SK-N-SH (cell line): ENCODE results near the gene SLC5A4. TPM values are rescaled to one million over a fixed set of nuclear protein-coding genes. Genes with fewer than 3 reads are reported as not detected.

ENCODE experiments used
- CTCF ChIA-PET: fragments of 300-600, 350-600 bp; formaldehyde crosslinking; extraction: SDS; loops from one replicate; lab custom pipeline; 2021; lab: Yijun Ruan, JAX
- POLR2A ChIA-PET: fragments of 350-600 bp; sonication (Branson Sonifier 250); formaldehyde crosslinking; extraction: SDS; loops from one replicate; lab custom pipeline; 2020; ENCODE audit warnings: antibody characterized with exemption, inconsistent platforms; lab: Yijun Ruan, JAX
- DNase-seq: peaks from one replicate; pipeline ENCODE4 v3.0.0; 2012
- H2AFZ ChIP-seq: fragments of 200-600 bp; sonication (generic); 2 replicates; pipeline ENCODE4 v1.8.1; 2016; ENCODE audit warnings: antibody characterized with exemption, mild to moderate bottlenecking, low read depth
- H3F3A ChIP-seq: fragments of 200-600 bp; sonication (generic); replicated peaks from 2 replicates; pipeline ENCODE3; 2016; ENCODE audit warnings: antibody characterized with exemption, mild to moderate bottlenecking; ENCODE audit not compliant: insufficient read depth
- H3K27ac ChIP-seq, 2 experiments: fragments of 200-500 bp in 1 of 2; fragments of 200-600 bp in 1 of 2; sonication (Bioruptor generic) in 1 of 2; sonication (generic), shearing (Covaris generic) in 1 of 2; 2 replicates each; pipeline versions ENCODE4 v1.5.1 to v1.6.1; 2014 to 2016; ENCODE audit warnings: low read depth in 2 of 2, inconsistent platforms in 1 of 2, low read length in 1 of 2, mild to moderate bottlenecking in 1 of 2, mixed read lengths in 1 of 2
- H3K27me3 ChIP-seq: fragments of 200-600 bp; sonication (generic), shearing (Covaris generic); 2 replicates; pipeline ENCODE4 v1.6.1; 2016; ENCODE audit warnings: mixed run types; ENCODE audit not compliant: insufficient read depth
- H3K36me3 ChIP-seq, 2 experiments: fragments of 200-500 bp in 1 of 2; fragments of 200-600 bp in 1 of 2; sonication (Bioruptor generic) in 1 of 2; sonication (generic) in 1 of 2; replicated peaks in 1 of 2; 2 replicates each; pipeline versions ENCODE3 to v1.5.1; 2014 to 2016; ENCODE audit warnings: low read length in 1 of 2, mild to moderate bottlenecking in 1 of 2; ENCODE audit not compliant: insufficient read depth in 2 of 2, control insufficient read depth in 1 of 2
- H3K4me1 ChIP-seq, 2 experiments: fragments of 200-500 bp in 1 of 2; fragments of 200-600 bp in 1 of 2; sonication (Bioruptor generic) in 1 of 2; sonication (generic), shearing (Covaris generic) in 1 of 2; 2 replicates each; pipeline versions ENCODE4 v1.5.1 to v1.6.1; 2014 to 2016; ENCODE audit warnings: low read depth in 1 of 2, low read length in 1 of 2, mixed run types in 1 of 2; ENCODE audit not compliant: insufficient read depth in 2 of 2, control insufficient read depth in 1 of 2
- H3K4me2 ChIP-seq: fragments of 200-600 bp; sonication (generic), shearing (Covaris generic); 2 replicates; pipeline ENCODE4 v1.6.1; 2017; ENCODE audit warnings: mixed run types
- H3K4me3 ChIP-seq, 2 experiments: fragments of 200-500 bp in 1 of 2; fragments of 200-600 bp in 1 of 2; sonication (Bioruptor generic) in 1 of 2; sonication (generic), shearing (Covaris generic) in 1 of 2; 2 replicates each; pipeline versions ENCODE4 v1.5.1 to v1.8.1; 2014 to 2016; ENCODE audit warnings: low read depth in 2 of 2, inconsistent platforms in 1 of 2, low read length in 1 of 2, mild to moderate bottlenecking in 1 of 2, mixed read lengths in 1 of 2, moderate library complexity in 1 of 2
- H3K79me2 ChIP-seq: fragments of 200-600 bp; sonication (generic); 2 replicates; pipeline ENCODE4 v1.8.1; 2017; ENCODE audit warnings: mild to moderate bottlenecking; ENCODE audit not compliant: insufficient read depth
- H3K9ac ChIP-seq: fragments of 200-600 bp; sonication (generic); 2 replicates; pipeline ENCODE4 v1.6.1; 2017; ENCODE audit warnings: mixed run types
- H3K9me2 ChIP-seq: fragments of 200-600 bp; sonication (generic); 2 replicates; pipeline ENCODE4 v1.6.1; 2017; ENCODE audit warnings: mixed run types
- H3K9me3 ChIP-seq: fragments of 200-600 bp; sonication (generic); 2 replicates; pipeline ENCODE4 v1.6.1; 2017; ENCODE audit warnings: mixed run types, mild to moderate bottlenecking, moderate library complexity
- H4K20me1 ChIP-seq: fragments of 200-600 bp; sonication (generic); 2 replicates; pipeline ENCODE4 v1.6.1; 2017; ENCODE audit warnings: mild to moderate bottlenecking, mixed run types; ENCODE audit not compliant: insufficient read depth
- EZH2phosphoT487 ChIP-seq: fragments of 200-600 bp; sonication (generic); IDR thresholded peaks from 2 replicates; pipeline ENCODE4 v1.6.1; 2017; ENCODE audit warnings: low read depth, mixed run types, mild to moderate bottlenecking, antibody characterized with exemption, moderate library complexity, borderline replicate concordance
- FOSL2 ChIP-seq: IDR thresholded peaks from 2 replicates; pipeline ENCODE4 v1.4.0; 2012; ENCODE audit warnings: low read depth, mild to moderate bottlenecking, moderate library complexity, borderline replicate concordance
- FOXM1 ChIP-seq: IDR thresholded peaks from 2 replicates; pipeline ENCODE4 v1.4.0; 2012; ENCODE audit warnings: low read depth, mild to moderate bottlenecking
- GABPA ChIP-seq: IDR thresholded peaks from 2 replicates; pipeline ENCODE4 v1.4.0; 2012; ENCODE audit warnings: low read depth, mild to moderate bottlenecking
- GATA2 ChIP-seq: sonication (generic); formaldehyde crosslinking; IDR thresholded peaks from 2 replicates; pipeline ENCODE4 v1.5.0; 2020; ENCODE audit warnings: mild to moderate bottlenecking, missing genetic modification reagents
- IRF3 ChIP-seq: fragments of 150-350 bp; IDR thresholded peaks from 2 replicates; pipeline ENCODE4 v1.6.1; 2016; ENCODE audit warnings: mild to moderate bottlenecking, low read depth, low read length
- MEF2A ChIP-seq: IDR thresholded peaks from 2 replicates; pipeline ENCODE4 v1.4.0; 2012; ENCODE audit warnings: low read depth, borderline replicate concordance
- MXI1 ChIP-seq: IDR thresholded peaks from 2 replicates; pipeline ENCODE4 v1.6.1; 2012; ENCODE audit warnings: mild to moderate bottlenecking, low read depth, low read length, improper control_type of control experiment
- RAD21 ChIP-seq: IDR thresholded peaks from 2 replicates; pipeline ENCODE4 v1.6.1; 2012; ENCODE audit warnings: mild to moderate bottlenecking, low read length
- RCOR1 ChIP-seq: fragments of 150-350 bp; IDR thresholded peaks from 2 replicates; pipeline ENCODE4 v1.6.1; 2017; ENCODE audit warnings: antibody characterized with exemption, low read length
- TCF12 ChIP-seq: IDR thresholded peaks from 2 replicates; pipeline ENCODE4 v1.4.0; 2012
- WGBS: methylation state at CpG from one replicate; pipeline ENCODE4 v1.1.6; 2017; ENCODE audit warnings: low lambda C conversion rate; 5-methylcytosine and 5-hydroxymethylcytosine counted together
- polyA plus RNA-seq, 3 experiments: library from polyadenylated mRNA; depleted of rRNA; stranded (reverse); fragments of >200 nt; gene quantifications; 2 replicates each; pipeline ENCODE4 v1.2.3, GENCODE V29; 2012
- TF ChIP-seq, protein P1 (sequence below): IDR thresholded peaks from 2 replicates; pipeline ENCODE4 v1.6.1; 2012; ENCODE audit warnings: mild to moderate bottlenecking, low read depth, low read length, moderate library complexity
- TF ChIP-seq, protein P2 (sequence below): IDR thresholded peaks from 2 replicates; pipeline ENCODE4 v1.4.0; 2012; ENCODE audit warnings: low read depth
- TF ChIP-seq, protein P3 (sequence below): IDR thresholded peaks from 2 replicates; pipeline ENCODE4 v1.4.0; 2012; ENCODE audit warnings: low read depth, borderline replicate concordance

The SLC5A4 gene
- polyA plus RNA-seq, 1 of the 3 experiments (the other 2 are of a cell fraction), result 0.15 TPM

DNA sequence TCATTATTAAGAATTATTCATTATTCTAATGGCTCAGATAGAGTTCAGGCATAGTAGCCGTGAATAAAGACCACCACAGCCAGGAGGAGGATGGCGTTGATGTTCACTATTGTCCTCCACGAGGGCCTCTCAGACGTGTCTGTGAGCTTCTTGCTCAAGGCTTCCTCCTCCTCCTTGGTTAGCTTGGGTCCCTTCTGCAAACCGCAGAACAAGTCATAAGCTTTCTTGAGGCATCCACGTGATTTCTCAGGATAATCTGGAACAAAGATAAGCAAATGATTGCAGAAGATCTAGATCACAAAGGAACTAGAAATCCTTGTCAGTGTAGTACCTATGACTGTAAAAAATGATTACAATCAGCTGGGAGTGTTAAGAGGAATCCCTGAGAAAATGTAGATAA is 36.7 kb downstream of the SLC5A4 start (continued):
- TF ChIP-seq, protein P1, sequence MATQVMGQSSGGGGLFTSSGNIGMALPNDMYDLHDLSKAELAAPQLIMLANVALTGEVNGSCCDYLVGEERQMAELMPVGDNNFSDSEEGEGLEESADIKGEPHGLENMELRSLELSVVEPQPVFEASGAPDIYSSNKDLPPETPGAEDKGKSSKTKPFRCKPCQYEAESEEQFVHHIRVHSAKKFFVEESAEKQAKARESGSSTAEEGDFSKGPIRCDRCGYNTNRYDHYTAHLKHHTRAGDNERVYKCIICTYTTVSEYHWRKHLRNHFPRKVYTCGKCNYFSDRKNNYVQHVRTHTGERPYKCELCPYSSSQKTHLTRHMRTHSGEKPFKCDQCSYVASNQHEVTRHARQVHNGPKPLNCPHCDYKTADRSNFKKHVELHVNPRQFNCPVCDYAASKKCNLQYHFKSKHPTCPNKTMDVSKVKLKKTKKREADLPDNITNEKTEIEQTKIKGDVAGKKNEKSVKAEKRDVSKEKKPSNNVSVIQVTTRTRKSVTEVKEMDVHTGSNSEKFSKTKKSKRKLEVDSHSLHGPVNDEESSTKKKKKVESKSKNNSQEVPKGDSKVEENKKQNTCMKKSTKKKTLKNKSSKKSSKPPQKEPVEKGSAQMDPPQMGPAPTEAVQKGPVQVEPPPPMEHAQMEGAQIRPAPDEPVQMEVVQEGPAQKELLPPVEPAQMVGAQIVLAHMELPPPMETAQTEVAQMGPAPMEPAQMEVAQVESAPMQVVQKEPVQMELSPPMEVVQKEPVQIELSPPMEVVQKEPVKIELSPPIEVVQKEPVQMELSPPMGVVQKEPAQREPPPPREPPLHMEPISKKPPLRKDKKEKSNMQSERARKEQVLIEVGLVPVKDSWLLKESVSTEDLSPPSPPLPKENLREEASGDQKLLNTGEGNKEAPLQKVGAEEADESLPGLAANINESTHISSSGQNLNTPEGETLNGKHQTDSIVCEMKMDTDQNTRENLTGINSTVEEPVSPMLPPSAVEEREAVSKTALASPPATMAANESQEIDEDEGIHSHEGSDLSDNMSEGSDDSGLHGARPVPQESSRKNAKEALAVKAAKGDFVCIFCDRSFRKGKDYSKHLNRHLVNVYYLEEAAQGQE, result no peak
- no peak for TF ChIP-seq EZH2phosphoT487
- no peak for TF ChIP-seq FOSL2
- TF ChIP-seq, protein P2, sequence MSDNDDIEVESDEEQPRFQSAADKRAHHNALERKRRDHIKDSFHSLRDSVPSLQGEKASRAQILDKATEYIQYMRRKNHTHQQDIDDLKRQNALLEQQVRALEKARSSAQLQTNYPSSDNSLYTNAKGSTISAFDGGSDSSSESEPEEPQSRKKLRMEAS, result no peak
- TF ChIP-seq RCOR1, result no peak
- TF ChIP-seq TCF12, result no peak
- no peak for TF ChIP-seq GATA2 (CRISPR knock-in tag)
- TF ChIP-seq RAD21, result no peak
- no peak for TF ChIP-seq IRF3

GRCh38 chr22:32217465-32217864 is 37.7 kb downstream of the SLC5A4 start:
- Histone ChIP-seq H3K9ac (no peak overlapping the region), H4K20me1 (no peaks in the 10 kb centered on the region), H3K27ac (no peak overlapping the region)
- no peak for DNase-seq
- TF ChIP-seq MXI1 (no peak), MEF2A (no peak), GABPA (no peak), FOXM1 (no peak)
- TF ChIP-seq, protein P2, result no peak
- TF ChIP-seq, protein P3, sequence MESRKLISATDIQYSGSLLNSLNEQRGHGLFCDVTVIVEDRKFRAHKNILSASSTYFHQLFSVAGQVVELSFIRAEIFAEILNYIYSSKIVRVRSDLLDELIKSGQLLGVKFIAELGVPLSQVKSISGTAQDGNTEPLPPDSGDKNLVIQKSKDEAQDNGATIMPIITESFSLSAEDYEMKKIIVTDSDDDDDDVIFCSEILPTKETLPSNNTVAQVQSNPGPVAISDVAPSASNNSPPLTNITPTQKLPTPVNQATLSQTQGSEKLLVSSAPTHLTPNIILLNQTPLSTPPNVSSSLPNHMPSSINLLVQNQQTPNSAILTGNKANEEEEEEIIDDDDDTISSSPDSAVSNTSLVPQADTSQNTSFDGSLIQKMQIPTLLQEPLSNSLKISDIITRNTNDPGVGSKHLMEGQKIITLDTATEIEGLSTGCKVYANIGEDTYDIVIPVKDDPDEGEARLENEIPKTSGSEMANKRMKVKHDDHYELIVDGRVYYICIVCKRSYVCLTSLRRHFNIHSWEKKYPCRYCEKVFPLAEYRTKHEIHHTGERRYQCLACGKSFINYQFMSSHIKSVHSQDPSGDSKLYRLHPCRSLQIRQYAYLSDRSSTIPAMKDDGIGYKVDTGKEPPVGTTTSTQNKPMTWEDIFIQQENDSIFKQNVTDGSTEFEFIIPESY, result no peak
- TF ChIP-seq, all 33 proteins: peak for 0
- Histone ChIP-seq H3K4me3 (no peak overlapping the region), H3K4me1 (no peaks in the 10 kb centered on the region), H3F3A (no peaks in the 10 kb centered on the region), H3K9me2 (no peaks in the 10 kb centered on the region), H2AFZ (no peak overlapping the region), H3K27me3 (no peaks in the 10 kb centered on the region), H3K79me2 (no peaks in the 10 kb centered on the region), H3K36me3 (no peaks in the 10 kb centered on the region), H3K9me3 (no peaks in the 10 kb centered on the region), H3K4me2 (no peak overlapping the region)
- CTCF ChIA-PET, result interaction anchor here (0.8 kb wide), 1 partner anchor 18 kb away, joined by 3 read pairs; no protein-coding TSS in a partner anchor
- WGBS, result 58% methylated on average over 2 of the region's 2 CpGs
- POLR2A ChIA-PET, result no interaction called here
